Upper lobe of left lung (tissue), 4 donors: Measurements from ENCODE around the gene APOBEC3C.
"Not testable (repeated sequence)": the region's sequence is repeated elsewhere in the genome, so short reads cannot be mapped to it uniquely, and the experiment has no call there.

Experiments
- EP300 ChIP-seq, 4 donors: sonication (generic); formaldehyde crosslinking; IDR thresholded peaks; one replicate each; pipeline ENCODE4 v1.5.1; 2017; ENCODE audit warnings: antibody characterized with exemption in 4 of 4, control low read depth in 2 of 4
- POLR2AphosphoS5 ChIP-seq, 2 donors: sonication (generic); formaldehyde crosslinking; IDR thresholded peaks; one replicate each; pipeline ENCODE4 v1.5.1; 2017; ENCODE audit warnings: antibody characterized with exemption in 2 of 2
- TF ChIP-seq, protein P1 (sequence below), 6 experiments: fragments of 450-650 bp in 4 of 6; fragments of 200-600 bp in 2 of 6; sonication (generic) in 2 of 6; IDR thresholded peaks; one replicate each; pipeline ENCODE4 v1.5.1; 2016 to 2019; ENCODE audit warnings: antibody characterized with exemption in 6 of 6

DNA sequence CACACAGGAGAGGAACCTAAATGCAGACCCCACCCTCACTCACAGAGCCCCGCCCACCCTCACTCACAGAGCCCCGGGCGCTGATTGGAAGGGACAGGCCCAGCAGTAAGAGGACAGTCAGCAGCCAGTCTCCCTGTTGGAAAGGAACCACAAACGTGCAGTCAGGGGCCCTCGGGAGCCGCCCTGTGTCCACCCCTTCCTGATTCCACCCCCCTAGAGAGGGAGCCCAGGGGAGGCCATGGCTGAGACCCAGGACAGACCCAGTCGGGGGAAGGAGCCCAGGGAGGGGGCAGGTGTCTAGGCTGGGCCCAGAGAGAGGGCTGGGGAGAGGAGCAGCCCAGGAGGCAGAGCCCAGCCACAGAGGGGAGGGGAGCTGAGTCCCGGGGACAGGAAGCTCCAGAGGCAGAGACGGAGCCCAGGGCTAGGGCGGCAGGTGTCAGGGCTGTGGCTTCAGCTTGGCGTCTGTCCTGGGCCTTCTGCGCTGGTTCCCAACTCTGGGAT is 21.1 kb upstream of the APOBEC3C start:
- TF ChIP-seq, protein P1, sequence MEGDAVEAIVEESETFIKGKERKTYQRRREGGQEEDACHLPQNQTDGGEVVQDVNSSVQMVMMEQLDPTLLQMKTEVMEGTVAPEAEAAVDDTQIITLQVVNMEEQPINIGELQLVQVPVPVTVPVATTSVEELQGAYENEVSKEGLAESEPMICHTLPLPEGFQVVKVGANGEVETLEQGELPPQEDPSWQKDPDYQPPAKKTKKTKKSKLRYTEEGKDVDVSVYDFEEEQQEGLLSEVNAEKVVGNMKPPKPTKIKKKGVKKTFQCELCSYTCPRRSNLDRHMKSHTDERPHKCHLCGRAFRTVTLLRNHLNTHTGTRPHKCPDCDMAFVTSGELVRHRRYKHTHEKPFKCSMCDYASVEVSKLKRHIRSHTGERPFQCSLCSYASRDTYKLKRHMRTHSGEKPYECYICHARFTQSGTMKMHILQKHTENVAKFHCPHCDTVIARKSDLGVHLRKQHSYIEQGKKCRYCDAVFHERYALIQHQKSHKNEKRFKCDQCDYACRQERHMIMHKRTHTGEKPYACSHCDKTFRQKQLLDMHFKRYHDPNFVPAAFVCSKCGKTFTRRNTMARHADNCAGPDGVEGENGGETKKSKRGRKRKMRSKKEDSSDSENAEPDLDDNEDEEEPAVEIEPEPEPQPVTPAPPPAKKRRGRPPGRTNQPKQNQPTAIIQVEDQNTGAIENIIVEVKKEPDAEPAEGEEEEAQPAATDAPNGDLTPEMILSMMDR (IDR thresholded peaks at IDR 0.05), result not testable (repeated sequence)
- TF ChIP-seq POLR2AphosphoS5, EP300 (IDR thresholded peaks at IDR 0.05): not testable (repeated sequence)
